HCT116 (cell line): Measurements from ENCODE around the gene ADCK1. TPM values are rescaled to one million over a fixed set of nuclear protein-coding genes. Genes with fewer than 3 reads are reported as not detected.
"Not testable (repeated sequence)": the region's sequence is repeated elsewhere in the genome, so short reads cannot be mapped to it uniquely, and the experiment has no call there.

Source experiments
- ATAC-seq: fragments of 200-7000 bp; cut with Tn5 transposase; 2 replicates; pipeline ENCODE4 v1.9.1; 2020; ENCODE audit warnings: mild to moderate bottlenecking, moderate library complexity
- BruUV-seq: library from RNA; stranded (reverse); fragments of 400-500 nt; replicated peaks from 2 replicates; lab custom pipeline; 2021; lab: Mats Ljungman, UMichigan
- CTCF ChIA-PET: fragments of 300-600 bp; sonication (Branson Sonifier 250); formaldehyde crosslinking; loops from one replicate; lab custom pipeline; 2021; ENCODE audit warnings: antibody characterized with exemption; lab: Charles Lee
- POLR2A ChIA-PET: fragments of 300-600, 350-600 bp; sonication (Branson Sonifier 250); formaldehyde crosslinking; loops from one replicate; lab custom pipeline; 2021; ENCODE audit warnings: antibody characterized with exemption; lab: Charles Lee
- RAD21 ChIA-PET, 2 experiments: fragments of 300-600 bp; sonication (Branson Sonifier 250); formaldehyde crosslinking; loops; one replicate each; lab custom pipeline; 2023; ENCODE audit warnings: low total read pairs in 2 of 2; ENCODE audit not compliant: uncharacterized antibody in 2 of 2, unreplicated experiment in 2 of 2, low non-redundant PET in 1 of 2; lab: Charles Lee
- DNase-seq: peaks from one replicate; pipeline ENCODE4 v3.0.0-alpha.2; 2010; ENCODE audit warnings: low read depth, low spot score
- H2AFZ ChIP-seq: fragments of 200-600 bp; shearing (Covaris generic), sonication (generic); 2 replicates; pipeline ENCODE4 v1.6.1; 2017; ENCODE audit warnings: low read depth, mixed run types, mixed read lengths, antibody characterized with exemption, low read length; ENCODE audit not compliant: poor library complexity, severe bottlenecking
- H3K27ac ChIP-seq: 2 replicates; pipeline ENCODE4 v1.5.1; 2012; ENCODE audit warnings: low read depth, low read length
- H3K27me3 ChIP-seq: fragments of 200-600 bp; sonication (generic); 2 replicates; pipeline ENCODE4 v1.6.1; 2016; ENCODE audit warnings: mixed run types, low read length, mixed read lengths; ENCODE audit not compliant: insufficient read depth
- H3K36me3 ChIP-seq, 2 experiments: fragments of 200-500 bp in 1 of 2; fragments of 200-600 bp in 1 of 2; sonication (Bioruptor generic) in 1 of 2; sonication (generic) in 1 of 2; 2 replicates each; pipeline versions ENCODE4 v1.5.1 to v1.6.1; 2014 to 2016; ENCODE audit warnings: low read length in 2 of 2, inconsistent platforms in 1 of 2, mixed read lengths in 1 of 2, mixed run types in 1 of 2; ENCODE audit not compliant: insufficient read depth in 2 of 2, control insufficient read depth in 1 of 2
- H3K4me1 ChIP-seq, 2 experiments: fragments of 200-600 bp in 1 of 2; sonication (generic) in 1 of 2; 2 replicates each; pipeline versions ENCODE4 v1.5.1 to v1.6.1; 2012 to 2017; ENCODE audit warnings: low read length in 2 of 2, inconsistent platforms in 1 of 2, mild to moderate bottlenecking in 1 of 2, mixed read lengths in 1 of 2, mixed run types in 1 of 2, moderate library complexity in 1 of 2; ENCODE audit not compliant: insufficient read depth in 2 of 2, control insufficient read depth in 1 of 2
- H3K4me2 ChIP-seq: fragments of 200-600 bp; sonication (generic); 2 replicates; pipeline ENCODE4 v1.6.1; 2017; ENCODE audit warnings: mixed run types, low read length, mixed read lengths
- H3K4me3 ChIP-seq, 2 experiments: fragments of 200-600 bp in 1 of 2; sonication (generic) in 1 of 2; replicated peaks in 1 of 2; 2 replicates each; pipeline ENCODE4 v1.5.1; 2011 to 2016; ENCODE audit warnings: low read length in 2 of 2, control low read depth in 1 of 2, low read depth in 1 of 2, mild to moderate bottlenecking in 1 of 2, mixed read lengths in 1 of 2, mixed run types in 1 of 2
- H3K79me2 ChIP-seq: fragments of 200-600 bp; sonication (generic); 2 replicates; pipeline ENCODE4 v1.6.1; 2017; ENCODE audit warnings: mild to moderate bottlenecking, mixed run types, low read length, moderate library complexity, mixed read lengths; ENCODE audit not compliant: insufficient read depth
- H3K9ac ChIP-seq: fragments of 200-600 bp; sonication (generic); 2 replicates; pipeline ENCODE4 v1.6.1; 2016; ENCODE audit warnings: low read length, mixed read lengths
- H3K9me2 ChIP-seq: fragments of 200-600 bp; sonication (generic), shearing (Covaris generic); 2 replicates; pipeline ENCODE4 v1.6.1; 2017; ENCODE audit warnings: mixed run types, mild to moderate bottlenecking, moderate library complexity; ENCODE audit not compliant: insufficient read depth
- H3K9me3 ChIP-seq, 2 experiments: fragments of 200-500 bp in 1 of 2; fragments of 200-600 bp in 1 of 2; sonication (Bioruptor generic) in 1 of 2; sonication (generic) in 1 of 2; 2 replicates each; pipeline ENCODE4 v1.6.1; 2014 to 2017; ENCODE audit warnings: low read length in 2 of 2, mixed read lengths in 2 of 2, inconsistent platforms in 1 of 2, low read depth in 1 of 2, mild to moderate bottlenecking in 1 of 2, mixed run types in 1 of 2, moderate library complexity in 1 of 2; ENCODE audit not compliant: control insufficient read depth in 1 of 2, insufficient read depth in 1 of 2
- H4K20me1 ChIP-seq: fragments of 200-600 bp; sonication (generic), shearing (Covaris generic); 2 replicates; pipeline ENCODE4 v1.6.1; 2017; ENCODE audit warnings: mixed run types, mild to moderate bottlenecking, moderate library complexity; ENCODE audit not compliant: insufficient read depth
- CBX3 ChIP-seq: IDR thresholded peaks from 2 replicates; pipeline ENCODE4 v1.6.1; 2012; ENCODE audit warnings: low read depth
- ELF1 ChIP-seq: IDR thresholded peaks from 2 replicates; pipeline ENCODE4 v1.6.1; 2012; ENCODE audit warnings: low read depth, borderline replicate concordance
- EZH2phosphoT487 ChIP-seq: fragments of 200-600 bp; IDR thresholded peaks from 2 replicates; pipeline ENCODE4 v1.6.1; 2018; ENCODE audit warnings: antibody characterized with exemption, borderline replicate concordance
- FOSL1 ChIP-seq: IDR thresholded peaks from 2 replicates; pipeline ENCODE4 v1.6.1; 2012; ENCODE audit warnings: low read depth
- POLR2A ChIP-seq: IDR thresholded peaks from 2 replicates; pipeline ENCODE4 v1.7.0; 2011; ENCODE audit warnings: borderline replicate concordance; ENCODE audit not compliant: insufficient read depth, insufficient read length; ENCODE audit errors: extremely low read depth
- POLR2AphosphoS5 ChIP-seq: IDR thresholded peaks from 2 replicates; pipeline ENCODE4 v1.6.1; 2011; ENCODE audit warnings: mild to moderate bottlenecking, low read depth, low read length, moderate library complexity
- RAD21 ChIP-seq: IDR thresholded peaks from 2 replicates; pipeline ENCODE4 v1.6.1; 2012; ENCODE audit warnings: low read depth, mild to moderate bottlenecking
- TCF7L2 ChIP-seq: IDR thresholded peaks from 2 replicates; pipeline ENCODE4 v1.7.0; 2011; ENCODE audit warnings: borderline replicate concordance, inconsistent platforms; ENCODE audit not compliant: insufficient read depth, insufficient read length; ENCODE audit errors: extremely low read depth
- ZFX ChIP-seq: fragments of 450-650 bp; IDR thresholded peaks from 2 replicates; pipeline ENCODE4 v1.6.1; 2017
- intact Hi-C: fragments of 100-400 bp; cut with micrococcal nuclease; formaldehyde crosslinking; loops from 2 replicates; pipeline ENCODE4 v1.10.0; 2022
- total RNA-seq: library from RNA; stranded (reverse); gene quantifications from one replicate; pipeline ENCODE4 v1.2.1, GENCODE V29; 2021; ENCODE audit not compliant: unreplicated experiment
- TF ChIP-seq, protein P1 (sequence below): IDR thresholded peaks from 2 replicates; pipeline ENCODE4 v1.6.1; 2012
- TF ChIP-seq, protein P2 (sequence below): IDR thresholded peaks from 2 replicates; pipeline ENCODE4 v1.6.1; 2012; ENCODE audit warnings: low read depth

ADCK1 gene
- total RNA-seq, 1 experiment from 2014 or later, result 6.0 TPM

DNA sequence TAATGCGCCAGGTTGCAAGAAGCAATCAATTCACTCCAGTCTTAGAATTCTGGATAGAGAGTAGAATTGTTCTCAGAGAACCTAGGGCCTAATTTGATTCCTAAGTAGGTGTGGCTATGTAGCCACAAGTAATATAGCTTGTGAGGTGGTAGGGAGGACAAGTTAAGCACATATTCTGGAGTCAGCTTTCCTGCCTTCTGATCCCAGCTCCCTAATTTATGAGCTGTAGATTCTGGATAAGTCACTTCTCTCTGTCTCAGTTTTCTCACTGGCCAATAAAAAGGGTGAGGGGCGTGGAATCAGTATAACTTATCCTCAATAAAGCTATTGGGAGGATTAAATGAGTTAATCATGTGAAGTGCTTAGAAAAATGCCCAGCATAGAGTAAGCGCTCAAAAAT lies 35.9 kb upstream of the ADCK1 start:
- intact Hi-C loops, result no loop called here
- CTCF ChIA-PET, result no interaction called here

DNA sequence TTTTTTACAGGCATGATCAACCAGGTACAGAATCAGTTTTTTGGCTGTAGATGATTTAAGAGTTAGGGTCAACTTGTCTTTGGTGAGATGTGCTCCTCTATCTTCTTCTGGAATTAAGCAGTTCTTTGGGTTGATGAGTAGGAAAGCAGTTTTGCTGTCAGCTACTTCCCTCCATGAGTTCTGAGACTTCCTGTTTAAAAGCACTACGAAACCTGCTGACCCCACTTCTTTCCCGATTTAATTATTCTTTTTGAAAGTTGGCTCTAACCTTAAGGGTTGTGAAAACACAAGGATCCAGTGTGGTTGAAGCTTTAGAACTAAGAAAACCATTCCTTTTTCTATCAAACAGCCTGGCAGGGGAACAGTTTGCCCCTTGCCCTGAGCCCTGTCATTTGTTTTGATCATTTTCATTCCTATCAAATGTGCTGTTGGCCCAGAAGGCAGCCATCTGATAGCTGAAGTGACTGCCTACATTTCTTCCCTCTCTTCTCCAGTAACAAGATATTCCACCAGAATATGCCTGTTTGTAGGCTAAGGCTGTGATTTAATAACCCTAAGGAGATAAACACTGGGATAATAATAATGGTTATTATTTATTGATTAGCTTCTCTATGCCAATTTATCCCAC lies 31.4 kb upstream of the ADCK1 start:
- CTCF ChIA-PET, DNase-seq, intact Hi-C loops, H4K20me1 ChIP-seq, BruUV-seq, H3K9me3 ChIP-seq, H3K9ac ChIP-seq, H3K9me2 ChIP-seq, H3K27ac ChIP-seq, H3K4me3 ChIP-seq, RAD21 ChIA-PET, H2AFZ ChIP-seq, H3K27me3 ChIP-seq, H3K4me2 ChIP-seq, ATAC-seq, H3K4me1 ChIP-seq, POLR2A ChIA-PET, H3K79me2 ChIP-seq, H3K36me3 ChIP-seq: not testable (repeated sequence)

More for the DNA sequence above, 35.9 kb upstream of the ADCK1 start:
- Histone ChIP-seq H3K27me3 (no peaks in the 10 kb centered on the region), H3K9me3 (no peaks in the 10 kb centered on the region), H3K9me2 (no peaks in the 10 kb centered on the region), H3K79me2 (peaks cover 20% of the 10 kb centered on the region), H3K36me3 (0 out of 4 replicates have a peak, but pooled peaks cover 0 to 2% of the 10 kb centered on the region in 2 experiments), H3K27ac (no peak overlapping the region), H3K4me2 (no peak overlapping the region), H3K9ac (no peak overlapping the region), H4K20me1 (no peaks in the 10 kb centered on the region), H2AFZ (no peak overlapping the region), H3K4me1 (peaks cover 0 to 15% of the 10 kb centered on the region in 2 experiments; a peak in 3 of 4 replicates)
- RAD21 ChIA-PET, result no interaction called here
- DNase-seq (no peak), ATAC-seq (no peak)
- TF ChIP-seq CBX3 (no peak), ELF1 (no peak), POLR2A (no peak), FOSL1 (no peak), ZFX (no peak), TCF7L2 (no peak), POLR2AphosphoS5 (no peak), RAD21 (no peak), EZH2phosphoT487 (no peak)
- TF ChIP-seq, protein P1, sequence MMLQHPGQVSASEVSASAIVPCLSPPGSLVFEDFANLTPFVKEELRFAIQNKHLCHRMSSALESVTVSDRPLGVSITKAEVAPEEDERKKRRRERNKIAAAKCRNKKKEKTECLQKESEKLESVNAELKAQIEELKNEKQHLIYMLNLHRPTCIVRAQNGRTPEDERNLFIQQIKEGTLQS, result no peak
- TF ChIP-seq, protein P2, sequence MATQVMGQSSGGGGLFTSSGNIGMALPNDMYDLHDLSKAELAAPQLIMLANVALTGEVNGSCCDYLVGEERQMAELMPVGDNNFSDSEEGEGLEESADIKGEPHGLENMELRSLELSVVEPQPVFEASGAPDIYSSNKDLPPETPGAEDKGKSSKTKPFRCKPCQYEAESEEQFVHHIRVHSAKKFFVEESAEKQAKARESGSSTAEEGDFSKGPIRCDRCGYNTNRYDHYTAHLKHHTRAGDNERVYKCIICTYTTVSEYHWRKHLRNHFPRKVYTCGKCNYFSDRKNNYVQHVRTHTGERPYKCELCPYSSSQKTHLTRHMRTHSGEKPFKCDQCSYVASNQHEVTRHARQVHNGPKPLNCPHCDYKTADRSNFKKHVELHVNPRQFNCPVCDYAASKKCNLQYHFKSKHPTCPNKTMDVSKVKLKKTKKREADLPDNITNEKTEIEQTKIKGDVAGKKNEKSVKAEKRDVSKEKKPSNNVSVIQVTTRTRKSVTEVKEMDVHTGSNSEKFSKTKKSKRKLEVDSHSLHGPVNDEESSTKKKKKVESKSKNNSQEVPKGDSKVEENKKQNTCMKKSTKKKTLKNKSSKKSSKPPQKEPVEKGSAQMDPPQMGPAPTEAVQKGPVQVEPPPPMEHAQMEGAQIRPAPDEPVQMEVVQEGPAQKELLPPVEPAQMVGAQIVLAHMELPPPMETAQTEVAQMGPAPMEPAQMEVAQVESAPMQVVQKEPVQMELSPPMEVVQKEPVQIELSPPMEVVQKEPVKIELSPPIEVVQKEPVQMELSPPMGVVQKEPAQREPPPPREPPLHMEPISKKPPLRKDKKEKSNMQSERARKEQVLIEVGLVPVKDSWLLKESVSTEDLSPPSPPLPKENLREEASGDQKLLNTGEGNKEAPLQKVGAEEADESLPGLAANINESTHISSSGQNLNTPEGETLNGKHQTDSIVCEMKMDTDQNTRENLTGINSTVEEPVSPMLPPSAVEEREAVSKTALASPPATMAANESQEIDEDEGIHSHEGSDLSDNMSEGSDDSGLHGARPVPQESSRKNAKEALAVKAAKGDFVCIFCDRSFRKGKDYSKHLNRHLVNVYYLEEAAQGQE, result no peak
- TF ChIP-seq, all 23 proteins: peak for 0
- no peak overlapping the region for H3K4me3 ChIP-seq
- POLR2A ChIA-PET, result no interaction called here
- no TSS peak for BruUV-seq

DNA sequence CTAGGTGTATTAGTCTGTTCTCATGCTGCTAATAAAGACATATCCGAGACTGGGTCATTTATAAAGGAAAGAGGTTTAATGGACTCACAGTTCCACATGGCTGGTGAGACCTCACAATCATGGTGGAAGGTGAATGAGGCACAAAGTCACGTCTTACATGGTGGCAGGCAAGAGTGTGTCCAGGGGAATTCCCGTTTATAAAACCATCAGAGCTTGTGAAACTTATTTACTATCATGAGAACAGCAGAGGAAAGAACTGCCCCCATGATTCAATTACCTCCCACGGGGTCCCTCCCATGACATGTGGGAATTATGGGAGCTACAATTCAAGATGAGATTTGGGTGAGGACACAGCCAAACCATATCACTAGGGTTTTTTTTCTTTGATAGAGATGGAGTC lies 25.9 kb upstream of the ADCK1 start:
- DNase-seq, H3K36me3 ChIP-seq, CTCF ChIA-PET, H3K4me3 ChIP-seq, H3K9ac ChIP-seq, H3K4me2 ChIP-seq, intact Hi-C loops, RAD21 ChIA-PET, H3K9me3 ChIP-seq, H3K27ac ChIP-seq, ATAC-seq, H4K20me1 ChIP-seq, H3K4me1 ChIP-seq, POLR2A ChIA-PET, H2AFZ ChIP-seq, H3K79me2 ChIP-seq, BruUV-seq, H3K9me2 ChIP-seq, H3K27me3 ChIP-seq: not testable (repeated sequence)
